ENCODE data around the gene PLEKHG3.

Gene PLEKHG3

GRCh38 chr14:64671591-64671990 is 32.6 kb upstream of the PLEKHG3 start:
- TF ChIP-seq YY1 (IDR thresholded peaks at IDR 0.05; ENCODE audit: insufficient read depth, insufficient read length) (no peak), SUZ12 (IDR thresholded peaks at IDR 0.05; ENCODE audit: extremely low read depth, insufficient read depth, insufficient read length) (no peak), ZNF274 (IDR thresholded peaks at IDR 0.05; ENCODE audit: low read depth, low read length) (no peak)
- peak; percentile 28 for DNase-seq (ENCODE audit: low read depth, low spot score)
- Histone ChIP-seq H3K4me1 (ENCODE audit: insufficient read depth, insufficient read length) (no peaks in the 10 kb centered on the region), H3K27me3 (ENCODE audit: insufficient read depth, insufficient read length) (no peaks in the 10 kb centered on the region), H3K4me3 (ENCODE audit: insufficient read length, low read depth) (no peak overlapping the region), H3K9me3 (ENCODE audit: insufficient read depth, low read length) (no peaks in the 10 kb centered on the region), H3K36me3 (ENCODE audit: insufficient read depth, insufficient read length, low read length) (no peaks in the 10 kb centered on the region), H3K9ac (ENCODE audit: insufficient read length, low read depth) (no peak overlapping the region)

GRCh38 chr14:64673316-64673715 is 30.9 kb upstream of the PLEKHG3 start:
- H3K27me3 ChIP-seq (ENCODE audit: insufficient read depth, insufficient read length) = no peaks in the 10 kb centered on the region
- no peak for DNase-seq (ENCODE audit: low read depth, low spot score)
- no peaks in the 10 kb centered on the region for H3K4me1 ChIP-seq (ENCODE audit: insufficient read depth, insufficient read length)
- no peak for TF ChIP-seq ZNF274 (IDR thresholded peaks at IDR 0.05; ENCODE audit: low read depth, low read length)
- no peak for TF ChIP-seq SUZ12 (IDR thresholded peaks at IDR 0.05; ENCODE audit: extremely low read depth, insufficient read depth, insufficient read length)
- no peak for TF ChIP-seq YY1 (IDR thresholded peaks at IDR 0.05; ENCODE audit: insufficient read depth, insufficient read length)
- H3K9ac ChIP-seq (ENCODE audit: insufficient read length, low read depth) = no peak overlapping the region
- H3K4me3 ChIP-seq (ENCODE audit: insufficient read length, low read depth) = no peak overlapping the region
- no peaks in the 10 kb centered on the region for H3K9me3 ChIP-seq (ENCODE audit: insufficient read depth, low read length)
- no peaks in the 10 kb centered on the region for H3K36me3 ChIP-seq (ENCODE audit: insufficient read depth, insufficient read length, low read length)

GRCh38 chr14:64673748-64674147 is 30.5 kb upstream of the PLEKHG3 start:
- Histone ChIP-seq H3K4me3 (ENCODE audit: insufficient read length, low read depth) (no peak overlapping the region), H3K9ac (ENCODE audit: insufficient read length, low read depth) (no peak overlapping the region), H3K27me3 (ENCODE audit: insufficient read depth, insufficient read length) (no peaks in the 10 kb centered on the region), H3K36me3 (ENCODE audit: insufficient read depth, insufficient read length, low read length) (no peaks in the 10 kb centered on the region), H3K4me1 (ENCODE audit: insufficient read depth, insufficient read length) (no peaks in the 10 kb centered on the region), H3K9me3 (ENCODE audit: insufficient read depth, low read length) (no peaks in the 10 kb centered on the region)
- DNase-seq (ENCODE audit: low read depth, low spot score) = no peak
- TF ChIP-seq YY1 (IDR thresholded peaks at IDR 0.05; ENCODE audit: insufficient read depth, insufficient read length) (no peak), ZNF274 (IDR thresholded peaks at IDR 0.05; ENCODE audit: low read depth, low read length) (no peak), SUZ12 (IDR thresholded peaks at IDR 0.05; ENCODE audit: extremely low read depth, insufficient read depth, insufficient read length) (no peak)

DNA sequence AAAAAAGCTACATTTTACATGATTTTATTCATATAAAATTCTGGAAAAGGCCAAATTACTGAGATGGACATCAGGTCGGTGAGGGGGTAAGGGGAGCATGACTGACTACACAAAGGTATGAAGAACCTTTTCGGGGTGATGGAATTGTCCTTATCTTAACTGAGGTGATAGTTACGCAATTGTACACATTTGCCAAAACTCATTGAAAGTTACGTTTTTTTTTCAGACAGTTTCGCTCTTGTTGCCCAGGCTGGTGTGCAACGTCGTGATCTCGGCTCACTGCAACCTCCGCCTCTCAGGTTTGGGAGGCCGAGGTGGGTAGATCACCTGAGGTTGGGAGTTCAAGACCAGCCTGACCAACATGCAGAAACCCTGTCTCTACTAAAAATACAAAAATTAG is 29.4 kb upstream of the PLEKHG3 start:
- Histone ChIP-seq H3K4me3 (ENCODE audit: insufficient read length, low read depth) (no peak overlapping the region), H3K27me3 (ENCODE audit: insufficient read depth, insufficient read length) (no peaks in the 10 kb centered on the region), H3K4me1 (ENCODE audit: insufficient read depth, insufficient read length) (no peaks in the 10 kb centered on the region), H3K9me3 (ENCODE audit: insufficient read depth, low read length) (no peaks in the 10 kb centered on the region), H3K36me3 (ENCODE audit: insufficient read depth, insufficient read length, low read length) (no peaks in the 10 kb centered on the region), H3K9ac (ENCODE audit: insufficient read length, low read depth) (no peak overlapping the region)
- TF ChIP-seq ZNF274 (IDR thresholded peaks at IDR 0.05; ENCODE audit: low read depth, low read length) (no peak), SUZ12 (IDR thresholded peaks at IDR 0.05; ENCODE audit: extremely low read depth, insufficient read depth, insufficient read length) (no peak)
- DNase-seq (ENCODE audit: low read depth, low spot score) = no peak

DNA sequence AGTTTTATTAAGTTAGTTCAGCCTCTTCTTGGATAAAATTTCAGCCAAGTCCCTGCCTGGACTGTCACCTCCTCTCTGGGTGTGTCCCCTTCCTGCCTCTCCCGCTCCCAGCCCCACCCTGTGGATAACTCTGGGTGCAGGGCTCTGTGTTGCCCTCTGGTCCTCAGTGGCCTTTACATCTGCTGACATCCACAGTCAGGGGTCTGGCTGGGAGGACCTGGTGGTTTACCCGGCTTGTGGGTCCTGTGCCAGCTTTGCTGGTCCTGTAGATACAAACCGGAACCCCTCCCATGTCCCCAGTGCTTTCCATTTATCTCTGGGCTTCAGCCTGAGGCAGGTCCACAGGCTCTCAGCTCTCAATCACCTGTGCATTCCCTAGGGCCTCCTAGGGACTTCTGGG is 28.9 kb upstream of the PLEKHG3 start:
- Histone ChIP-seq H3K4me3 (ENCODE audit: insufficient read length, low read depth) (no peak overlapping the region), H3K4me1 (ENCODE audit: insufficient read depth, insufficient read length) (no peaks in the 10 kb centered on the region), H3K9ac (ENCODE audit: insufficient read length, low read depth) (no peak overlapping the region), H3K9me3 (ENCODE audit: insufficient read depth, low read length) (no peaks in the 10 kb centered on the region), H3K27me3 (ENCODE audit: insufficient read depth, insufficient read length) (no peaks in the 10 kb centered on the region), H3K36me3 (ENCODE audit: insufficient read depth, insufficient read length, low read length) (no peaks in the 10 kb centered on the region)
- no peak for DNase-seq (ENCODE audit: low read depth, low spot score)
- no peak for TF ChIP-seq SUZ12 (IDR thresholded peaks at IDR 0.05; ENCODE audit: extremely low read depth, insufficient read depth, insufficient read length)
- TF ChIP-seq YY1 (IDR thresholded peaks at IDR 0.05; ENCODE audit: insufficient read depth, insufficient read length) = no peak
- no peak for TF ChIP-seq ZNF274 (IDR thresholded peaks at IDR 0.05; ENCODE audit: low read depth, low read length)

- TF ChIP-seq YY1 (IDR thresholded peaks at IDR 0.05; ENCODE audit: insufficient read depth, insufficient read length) (no peak), SUZ12 (IDR thresholded peaks at IDR 0.05; ENCODE audit: extremely low read depth, insufficient read depth, insufficient read length) (no peak), ZNF274 (IDR thresholded peaks at IDR 0.05; ENCODE audit: low read depth, low read length) (no peak)
- no peaks in the 10 kb centered on the region for H3K4me1 ChIP-seq (ENCODE audit: insufficient read depth, insufficient read length)
- no peak for DNase-seq (ENCODE audit: low read depth, low spot score)
- H3K9me3 ChIP-seq (ENCODE audit: insufficient read depth, low read length) = no peaks in the 10 kb centered on the region
- H3K36me3 ChIP-seq (ENCODE audit: insufficient read depth, insufficient read length, low read length) = no peaks in the 10 kb centered on the region
- no peak overlapping the region for H3K4me3 ChIP-seq (ENCODE audit: insufficient read length, low read depth)
- no peak overlapping the region for H3K9ac ChIP-seq (ENCODE audit: insufficient read length, low read depth)
- H3K27me3 ChIP-seq (ENCODE audit: insufficient read depth, insufficient read length) = no peaks in the 10 kb centered on the region
Measured at GRCh38 chr14:64676410-64677008, 27.7 kb upstream of the PLEKHG3 start.

DNA sequence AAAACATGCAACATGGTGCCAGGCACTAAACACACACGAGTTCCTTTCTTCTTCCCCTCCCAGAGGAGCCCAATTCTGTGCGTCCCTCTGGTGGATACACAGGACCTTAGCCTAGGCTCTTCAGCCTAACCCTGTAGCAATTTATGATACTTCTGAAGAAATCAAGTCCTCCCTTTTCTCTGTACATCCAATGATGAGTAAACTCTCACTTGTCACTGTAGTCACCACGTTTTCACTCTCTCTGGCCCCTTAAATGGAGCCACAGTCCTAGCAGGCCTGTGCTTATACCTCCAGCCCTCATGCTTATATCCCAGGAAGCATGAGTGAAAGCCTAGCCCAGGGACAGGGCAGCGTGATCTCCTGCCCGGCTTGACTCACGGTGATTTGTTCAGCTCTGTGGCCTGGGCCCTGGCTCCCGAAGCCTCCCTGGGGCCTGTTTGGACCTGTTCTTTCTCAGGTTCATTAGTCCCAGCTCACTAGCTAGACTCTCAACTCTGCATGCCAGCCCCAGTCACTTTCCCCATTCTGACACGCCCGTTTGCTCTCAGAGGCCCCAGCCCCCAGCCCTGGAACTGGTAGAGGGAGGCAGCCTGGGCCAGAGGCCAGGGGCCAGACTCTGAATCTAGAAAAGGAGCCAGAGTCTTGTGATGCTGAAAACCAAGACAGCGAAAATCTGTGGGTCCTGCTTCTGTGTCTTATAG is 24.1 kb upstream of the PLEKHG3 start:
- DNase-seq (ENCODE audit: low read depth, low spot score) = no peak
- Histone ChIP-seq H3K27me3 (ENCODE audit: insufficient read depth, insufficient read length) (no peaks in the 10 kb centered on the region), H3K4me3 (ENCODE audit: insufficient read length, low read depth) (no peak overlapping the region), H3K4me1 (ENCODE audit: insufficient read depth, insufficient read length) (no peaks in the 10 kb centered on the region), H3K9ac (ENCODE audit: insufficient read length, low read depth) (no peak overlapping the region), H3K36me3 (ENCODE audit: insufficient read depth, insufficient read length, low read length) (no peaks in the 10 kb centered on the region), H3K9me3 (ENCODE audit: insufficient read depth, low read length) (no peaks in the 10 kb centered on the region)
- TF ChIP-seq SUZ12 (IDR thresholded peaks at IDR 0.05; ENCODE audit: extremely low read depth, insufficient read depth, insufficient read length) = no peak
- TF ChIP-seq ZNF274 (IDR thresholded peaks at IDR 0.05; ENCODE audit: low read depth, low read length) = no peak
- no peak for TF ChIP-seq YY1 (IDR thresholded peaks at IDR 0.05; ENCODE audit: insufficient read depth, insufficient read length)
